ENCODE data around the gene LGALS9C.
"Not testable (repeated sequence)": the region's sequence is repeated elsewhere in the genome, so short reads cannot be mapped to it uniquely, and the experiment has no call there.

Gene LGALS9C

DNA sequence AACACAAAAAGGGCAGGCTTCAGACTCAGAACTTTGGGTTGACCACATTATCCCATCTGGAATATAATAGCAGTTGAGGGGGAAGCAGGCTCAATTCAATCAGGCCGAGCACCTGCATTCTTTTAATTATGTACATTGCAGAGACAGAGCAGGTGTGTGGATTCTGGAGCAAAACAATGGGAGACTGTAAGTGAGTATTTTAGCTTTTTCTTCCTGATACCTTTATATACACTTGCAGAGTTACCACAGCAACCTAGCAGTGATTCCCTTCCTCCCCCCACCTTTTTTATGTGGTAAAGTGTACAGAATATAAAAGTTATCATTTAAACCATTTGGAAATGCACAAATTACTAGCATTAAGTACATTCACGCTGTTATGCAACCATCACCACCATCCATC lies 6.8 kb upstream of the LGALS9C start:
- DNase-seq (ENCODE audit: low spot score in 2 of 2); ATAC-seq; H3K27ac Mint-ChIP-seq; H3K4me1 Mint-ChIP-seq; H3K36me3 Mint-ChIP-seq; H3K4me3 Mint-ChIP-seq; H3K9me3 Mint-ChIP-seq: not testable (repeated sequence)

DNA sequence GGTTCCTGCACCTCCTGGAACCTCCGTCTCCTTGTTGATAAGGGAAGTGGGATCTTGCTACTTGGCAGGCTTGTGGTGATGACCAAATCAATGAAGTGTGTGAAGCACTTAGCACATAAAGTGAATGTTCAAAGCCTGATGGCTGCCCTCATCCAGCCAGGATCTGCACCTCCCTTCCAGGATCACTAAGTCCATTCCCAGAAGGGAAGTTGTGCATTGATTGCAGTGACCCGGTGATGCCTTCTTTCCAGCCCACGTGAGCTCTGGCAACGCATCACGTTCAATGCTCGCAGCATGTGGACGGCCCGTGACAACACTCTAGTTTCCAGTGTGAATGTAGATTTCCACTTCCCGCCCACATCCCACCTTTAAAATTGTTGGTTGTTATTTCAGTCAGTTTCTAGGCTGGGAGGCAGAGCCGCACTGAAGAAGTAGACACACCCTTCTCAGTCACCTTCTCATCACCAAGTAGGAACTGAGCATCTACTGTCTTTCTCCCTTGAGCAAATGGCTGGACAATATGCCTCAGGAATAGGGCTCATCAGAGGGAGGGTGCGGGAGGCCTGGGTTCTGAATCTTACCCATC lies 6.2 kb upstream of the LGALS9C start:
- not testable (repeated sequence) for DNase-seq (ENCODE audit: low spot score in 2 of 2); H3K9me3 Mint-ChIP-seq; H3K36me3 Mint-ChIP-seq; H3K4me3 Mint-ChIP-seq; ATAC-seq; H3K27ac Mint-ChIP-seq; H3K4me1 Mint-ChIP-seq

- not testable (repeated sequence) for H3K4me1 Mint-ChIP-seq; H3K36me3 Mint-ChIP-seq; H3K9me3 Mint-ChIP-seq; DNase-seq (ENCODE audit: low spot score in 2 of 2); H3K4me3 Mint-ChIP-seq; H3K27ac Mint-ChIP-seq
- ATAC-seq, result peak; percentile 40
These were observed 2.6 kb upstream of the LGALS9C start for GRCh38 chr17:18473967-18474366.

DNA sequence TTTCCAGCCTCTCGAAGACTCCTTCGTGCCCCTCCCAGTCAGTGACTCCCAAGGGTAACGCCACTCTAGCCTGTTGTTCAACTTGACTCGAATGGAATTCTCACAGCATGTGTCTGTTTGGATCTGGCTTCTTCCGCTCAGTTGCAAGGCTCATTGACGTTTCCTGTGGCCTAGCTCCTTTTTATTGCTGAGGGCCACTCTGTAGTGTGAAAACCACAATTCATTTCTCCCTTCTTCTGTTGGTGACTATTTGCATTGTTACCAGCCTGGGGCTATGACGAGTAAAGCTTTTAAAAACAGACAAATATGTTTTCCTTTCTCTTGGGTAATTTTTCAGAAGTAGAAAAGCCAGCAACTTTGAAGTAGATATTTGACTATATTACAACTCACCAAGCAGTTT lies 1.8 kb upstream of the LGALS9C start:
- H3K4me1 Mint-ChIP-seq; ATAC-seq; H3K36me3 Mint-ChIP-seq; DNase-seq (ENCODE audit: low spot score in 2 of 2); H3K9me3 Mint-ChIP-seq; H3K4me3 Mint-ChIP-seq; H3K27ac Mint-ChIP-seq: not testable (repeated sequence)

GRCh38 chr17:18477367-18477766 lies 778 bp downstream of the LGALS9C start:
- not testable (repeated sequence) for H3K9me3 Mint-ChIP-seq; ATAC-seq; H3K4me3 Mint-ChIP-seq; H3K36me3 Mint-ChIP-seq; DNase-seq (ENCODE audit: low spot score in 2 of 2); H3K4me1 Mint-ChIP-seq
- H3K27ac Mint-ChIP-seq, result peak overlapping the region; percentile 84

- ATAC-seq; H3K27ac Mint-ChIP-seq; H3K36me3 Mint-ChIP-seq; H3K9me3 Mint-ChIP-seq; DNase-seq (ENCODE audit: low spot score in 2 of 2); H3K4me1 Mint-ChIP-seq; H3K4me3 Mint-ChIP-seq: not testable (repeated sequence)
These were observed 1.8 kb downstream of the LGALS9C start for GRCh38 chr17:18478362-18478761.

GRCh38 chr17:18478977-18479595 lies 2.5 kb downstream of the LGALS9C start:
- not testable (repeated sequence) for H3K36me3 Mint-ChIP-seq; H3K27ac Mint-ChIP-seq; H3K9me3 Mint-ChIP-seq; H3K4me3 Mint-ChIP-seq; ATAC-seq; H3K4me1 Mint-ChIP-seq; DNase-seq (ENCODE audit: low spot score in 2 of 2)

GRCh38 chr17:18481775-18482174 lies 5.2 kb downstream of the LGALS9C start:
- H3K4me3 Mint-ChIP-seq; DNase-seq (ENCODE audit: low spot score in 2 of 2); H3K36me3 Mint-ChIP-seq; H3K9me3 Mint-ChIP-seq; H3K4me1 Mint-ChIP-seq; ATAC-seq; H3K27ac Mint-ChIP-seq: not testable (repeated sequence)

GRCh38 chr17:18485936-18486464 lies 9.4 kb downstream of the LGALS9C start:
- H3K27ac Mint-ChIP-seq; H3K4me1 Mint-ChIP-seq; ATAC-seq; DNase-seq (ENCODE audit: low spot score in 2 of 2); H3K4me3 Mint-ChIP-seq; H3K9me3 Mint-ChIP-seq; H3K36me3 Mint-ChIP-seq: not testable (repeated sequence)

- H3K9me3 Mint-ChIP-seq; H3K4me3 Mint-ChIP-seq; H3K4me1 Mint-ChIP-seq; ATAC-seq; DNase-seq (ENCODE audit: low spot score in 2 of 2); H3K36me3 Mint-ChIP-seq; H3K27ac Mint-ChIP-seq: not testable (repeated sequence)
These were observed 11.0 kb downstream of the LGALS9C start for GRCh38 chr17:18487633-18488032.

DNA sequence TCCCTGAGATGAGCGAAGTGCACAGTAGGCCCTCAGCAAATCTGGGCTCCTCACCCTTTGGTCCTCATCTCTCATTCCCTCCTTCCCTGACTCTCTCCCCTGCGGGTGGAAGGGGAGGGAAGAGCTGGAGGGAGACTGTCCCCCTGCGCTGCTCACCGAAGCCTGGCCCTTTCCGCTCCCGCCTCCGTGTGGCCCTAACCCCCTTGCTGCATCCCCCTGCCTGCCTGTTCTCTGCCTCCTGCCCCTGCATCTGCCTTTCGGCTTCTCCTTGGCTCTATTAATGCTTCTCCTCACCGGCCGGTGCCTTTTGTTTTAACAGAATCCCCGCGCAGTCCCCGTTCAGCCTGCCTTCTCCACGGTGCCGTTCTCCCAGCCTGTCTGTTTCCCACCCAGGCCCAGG lies 12.0 kb downstream of the LGALS9C start:
- ATAC-seq; H3K36me3 Mint-ChIP-seq; DNase-seq (ENCODE audit: low spot score in 2 of 2); H3K9me3 Mint-ChIP-seq; H3K27ac Mint-ChIP-seq; H3K4me1 Mint-ChIP-seq; H3K4me3 Mint-ChIP-seq: not testable (repeated sequence)

- ATAC-seq; H3K4me1 Mint-ChIP-seq; H3K9me3 Mint-ChIP-seq; H3K27ac Mint-ChIP-seq; DNase-seq (ENCODE audit: low spot score in 2 of 2); H3K4me3 Mint-ChIP-seq; H3K36me3 Mint-ChIP-seq: not testable (repeated sequence)
These were observed 13.4 kb downstream of the LGALS9C start for GRCh38 chr17:18490016-18490415.

- DNase-seq (ENCODE audit: low spot score in 2 of 2), result peak in 1 of 2 donors; percentile 4
These were observed 16.3 kb downstream of the LGALS9C start for GRCh38 chr17:18492712-18493480.

DNA sequence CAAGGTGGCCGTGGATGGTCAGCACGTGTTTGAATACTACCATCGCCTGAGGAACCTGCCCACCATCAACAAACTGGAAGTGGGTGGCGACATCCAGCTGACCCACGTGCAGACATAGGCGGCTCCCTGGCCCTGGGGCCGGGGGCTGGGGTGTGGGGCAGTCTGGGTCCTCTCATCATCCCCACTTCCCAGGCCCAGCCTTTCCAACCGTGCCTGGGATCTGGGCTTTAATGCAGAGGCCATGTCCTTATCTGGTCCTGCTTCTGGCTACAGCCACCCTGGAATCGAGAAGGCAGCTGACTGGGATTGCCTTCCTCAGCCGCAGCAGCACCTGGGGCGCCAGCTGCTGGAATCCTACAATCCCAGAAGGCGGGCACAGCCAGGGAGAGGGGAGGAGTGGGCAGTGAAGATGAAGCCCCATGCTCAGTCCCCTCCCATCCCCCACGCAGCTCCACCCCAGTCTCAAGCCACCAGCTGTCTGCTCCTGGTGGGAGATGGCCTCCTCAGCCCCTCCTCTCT lies 17.7 kb downstream of the LGALS9C start:
- H3K36me3 Mint-ChIP-seq; H3K27ac Mint-ChIP-seq; H3K4me3 Mint-ChIP-seq; DNase-seq (ENCODE audit: low spot score in 2 of 2); H3K4me1 Mint-ChIP-seq; ATAC-seq; H3K9me3 Mint-ChIP-seq: not testable (repeated sequence)

More at GRCh38 chr17:18492712-18493480, 16.3 kb downstream of the LGALS9C start:
- H3K36me3 Mint-ChIP-seq, H3K27ac Mint-ChIP-seq, H3K4me1 Mint-ChIP-seq, H3K9me3 Mint-ChIP-seq: not testable (repeated sequence)
- peak overlapping the region; percentile 23 for H3K4me3 Mint-ChIP-seq
- peak; percentile 97 for ATAC-seq

DNA sequence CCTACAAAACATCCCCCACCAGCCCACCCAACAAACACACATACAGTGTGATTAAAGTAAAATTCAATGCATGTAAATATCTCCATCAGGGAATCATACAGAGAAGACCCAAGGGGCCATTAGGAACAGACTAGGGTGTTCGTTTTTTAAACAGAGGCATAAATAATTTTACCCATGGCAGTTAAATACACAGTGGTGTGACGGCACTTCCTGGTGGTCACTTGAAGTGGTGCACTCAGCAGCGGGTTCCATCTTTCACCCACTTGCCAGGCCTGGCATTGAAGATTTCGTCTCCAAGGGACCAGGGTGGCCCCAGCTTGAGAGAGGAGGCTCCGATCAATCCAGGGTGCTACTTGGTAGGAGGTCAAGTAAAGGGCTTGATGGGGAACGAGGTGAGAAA lies 20.5 kb downstream of the LGALS9C start:
- not testable (repeated sequence) for H3K4me1 Mint-ChIP-seq; H3K9me3 Mint-ChIP-seq; H3K27ac Mint-ChIP-seq; H3K36me3 Mint-ChIP-seq; H3K4me3 Mint-ChIP-seq; DNase-seq (ENCODE audit: low spot score in 2 of 2); ATAC-seq

All from stimulated activated effector memory CD8-positive, alpha-beta T cell treated with anti-CD3 and anti-CD28 coated beads, Interleukin-12 subunit alpha, Interleukin-12 subunit beta, amount 100 ng/mL, for 72 hours (primary cell).